H9 (cell line): ENCODE results near the gene CNOT10. TPM values are rescaled to one million over a fixed set of nuclear protein-coding genes. Genes with fewer than 3 reads are reported as not detected.

Source experiments
- DNase-seq: peaks from one replicate; pipeline ENCODE4 v3.0.0-alpha.2; 2017
- H2AFZ ChIP-seq: one replicate; pipeline ENCODE4 v1.6.1; 2013; ENCODE audit warnings: mild to moderate bottlenecking, low read length, control low read depth, moderate library complexity
- H2AK5ac ChIP-seq: 2 replicates; pipeline ENCODE4 v1.6.1; 2013; ENCODE audit warnings: low read length, control low read depth, mixed read lengths; ENCODE audit not compliant: insufficient read length
- H2BK120ac ChIP-seq: one replicate; pipeline ENCODE4 v1.6.1; 2013; ENCODE audit warnings: low read depth, mild to moderate bottlenecking, low read length, control low read depth, inconsistent platforms; ENCODE audit not compliant: poor library complexity, severe bottlenecking
- H2BK12ac ChIP-seq: 2 replicates; pipeline ENCODE4 v1.6.1; 2013; ENCODE audit warnings: low read length, control low read depth, mixed read lengths, low read depth; ENCODE audit not compliant: insufficient read length
- H2BK15ac ChIP-seq: 2 replicates; pipeline ENCODE4 v1.6.1; 2013; ENCODE audit warnings: low read depth, low read length, control low read depth
- H2BK20ac ChIP-seq: one replicate; pipeline ENCODE4 v1.6.1; 2013; ENCODE audit warnings: low read depth, mild to moderate bottlenecking, low read length, control low read depth, inconsistent platforms; ENCODE audit not compliant: poor library complexity, severe bottlenecking
- H2BK5ac ChIP-seq: 2 replicates; pipeline ENCODE4 v1.6.1; 2013; ENCODE audit warnings: low read length, control low read depth, mixed read lengths; ENCODE audit not compliant: insufficient read length
- H3K14ac ChIP-seq: 2 replicates; pipeline ENCODE4 v1.6.1; 2013; ENCODE audit warnings: low read length, control low read depth; ENCODE audit not compliant: insufficient read depth
- H3K18ac ChIP-seq: 2 replicates; pipeline ENCODE4 v1.6.1; 2013; ENCODE audit warnings: low read depth, mild to moderate bottlenecking, mixed read lengths, low read length, control low read depth; ENCODE audit not compliant: insufficient read length
- H3K23ac ChIP-seq: 2 replicates; pipeline ENCODE4 v1.6.1; 2013; ENCODE audit warnings: low read length, control low read depth, mixed read lengths, low read depth; ENCODE audit not compliant: insufficient read length
- H3K23me2 ChIP-seq: 2 replicates; pipeline ENCODE4 v1.6.1; 2013; ENCODE audit warnings: low read depth, mild to moderate bottlenecking, mixed read lengths, low read length, control low read depth; ENCODE audit not compliant: insufficient read length, poor library complexity, severe bottlenecking
- H3K27ac ChIP-seq: 2 replicates; pipeline ENCODE4 v1.5.1; 2013; ENCODE audit warnings: low read length, control low read depth, mixed read lengths, low read depth; ENCODE audit not compliant: insufficient read length
- H3K27me3 ChIP-seq: 2 replicates; pipeline ENCODE4 v1.6.1; 2013; ENCODE audit warnings: low read length, control low read depth, inconsistent platforms; ENCODE audit not compliant: insufficient read depth
- H3K4ac ChIP-seq: 2 replicates; pipeline ENCODE4 v1.6.1; 2013; ENCODE audit warnings: low read depth, mild to moderate bottlenecking, control low read depth, inconsistent platforms, low read length, moderate library complexity
- H3K4me1 ChIP-seq: 2 replicates; pipeline ENCODE4 v1.6.1; 2013; ENCODE audit warnings: low read length, control low read depth, inconsistent platforms; ENCODE audit not compliant: insufficient read depth
- H3K4me2 ChIP-seq: 2 replicates; pipeline ENCODE4 v1.6.1; 2013; ENCODE audit warnings: low read length, control low read depth, mixed read lengths; ENCODE audit not compliant: insufficient read length, insufficient read depth
- H3K56ac ChIP-seq: 2 replicates; pipeline ENCODE4 v1.6.1; 2013; ENCODE audit warnings: low read depth, mild to moderate bottlenecking, mixed read lengths, low read length, control low read depth; ENCODE audit not compliant: insufficient read length
- H3K79me1 ChIP-seq: 2 replicates; pipeline ENCODE4 v1.6.1; 2013; ENCODE audit warnings: low read depth, mild to moderate bottlenecking, moderate library complexity, low read length, control low read depth, inconsistent platforms; ENCODE audit not compliant: insufficient read depth, poor library complexity, severe bottlenecking
- H3K79me2 ChIP-seq: 2 replicates; pipeline ENCODE4 v1.6.1; 2013; ENCODE audit warnings: low read length, control low read depth, inconsistent platforms; ENCODE audit not compliant: insufficient read depth
- H3K9ac ChIP-seq: 2 replicates; pipeline ENCODE4 v1.6.1; 2013; ENCODE audit warnings: low read length, control low read depth, mixed read lengths; ENCODE audit not compliant: insufficient read length; ENCODE audit errors: extremely low read depth
- H3K9me3 ChIP-seq: one replicate; pipeline ENCODE4 v1.6.1; 2013; ENCODE audit warnings: low read depth, low read length, inconsistent platforms; ENCODE audit not compliant: control insufficient read depth
- H3T11ph ChIP-seq: one replicate; pipeline ENCODE4 v1.6.1; 2013; ENCODE audit warnings: mild to moderate bottlenecking, low read length, control low read depth, inconsistent platforms
- H4K20me1 ChIP-seq: one replicate; pipeline ENCODE4 v1.6.1; 2013; ENCODE audit not compliant: control insufficient read depth, insufficient read length, insufficient read depth
- H4K5ac ChIP-seq: 2 replicates; pipeline ENCODE4 v1.6.1; 2013; ENCODE audit warnings: low read depth, mild to moderate bottlenecking, mixed read lengths, low read length, control low read depth; ENCODE audit not compliant: insufficient read length
- H4K8ac ChIP-seq: replicated peaks from 2 replicates; pipeline ENCODE4 v1.6.1; 2013; ENCODE audit warnings: low read length, control low read depth, mixed read lengths, low read depth; ENCODE audit not compliant: insufficient read length
- H4K91ac ChIP-seq: 2 replicates; pipeline ENCODE4 v1.6.1; 2013; ENCODE audit warnings: low read depth, mild to moderate bottlenecking, moderate library complexity, mixed read lengths, low read length, control low read depth; ENCODE audit not compliant: insufficient read length
- H3K27ac Mint-ChIP-seq, 3 experiments: 2 replicates in 2 of 3; 3 replicates in 1 of 3; pipeline ENCODE4 v1.8.0; 2020 to 2021; ENCODE audit warnings: mixed read lengths in 3 of 3, mild to moderate bottlenecking in 1 of 3, moderate library complexity in 1 of 3
- H3K27me3 Mint-ChIP-seq: 2 replicates; pipeline ENCODE4 v1.8.0; 2021; ENCODE audit warnings: low read depth, mild to moderate bottlenecking, moderate library complexity, mixed read lengths
- H3K36me3 Mint-ChIP-seq, 3 experiments: 2 replicates in 2 of 3; 3 replicates in 1 of 3; pipeline ENCODE4 v1.8.0; 2020 to 2021; ENCODE audit warnings: low read depth in 3 of 3, mixed read lengths in 3 of 3; ENCODE audit not compliant: insufficient read depth in 1 of 3
- H3K4me1 Mint-ChIP-seq, 2 experiments: 2 replicates each; pipeline ENCODE4 v1.8.0; 2020; ENCODE audit warnings: mixed read lengths in 2 of 2
- H3K4me3 Mint-ChIP-seq, 2 experiments: 2 replicates in 1 of 2; 3 replicates in 1 of 2; pipeline ENCODE4 v1.8.0; 2020 to 2021; ENCODE audit warnings: mild to moderate bottlenecking in 2 of 2, mixed read lengths in 2 of 2, moderate library complexity in 1 of 2
- H3K9me3 Mint-ChIP-seq, 2 experiments: 2 replicates in 1 of 2; 3 replicates in 1 of 2; pipeline ENCODE4 v1.8.0; 2020; ENCODE audit warnings: mild to moderate bottlenecking in 2 of 2, mixed read lengths in 2 of 2, moderate library complexity in 1 of 2
- CTCF ChIP-seq: fragments of 200-600 bp; sonication (generic); conservative IDR thresholded peaks from 3 replicates; pipeline ENCODE4 v1.8.0; 2021; ENCODE audit warnings: antibody characterized with exemption, mild to moderate bottlenecking
- WGBS: extraction: QIAGEN DNeasy Blood & Tissue Kit; methylation state at CpG from one replicate; pipeline ENCODE4 v1.1.7; 2013; ENCODE audit warnings: missing lambda C conversion rate, low lambda C conversion rate, mixed read lengths; ENCODE audit not compliant: insufficient read length; ENCODE audit errors: extremely low coverage; 5-methylcytosine and 5-hydroxymethylcytosine counted together
- total RNA-seq: library from RNA; stranded (reverse); gene quantifications from 2 replicates; pipeline ENCODE4 v1.2.1, GENCODE V29; 2021

CNOT10 gene
- total RNA-seq, 1 experiment from 2014 or later: 55.4 TPM

- Histone ChIP-seq H3K27ac (no peak overlapping the region), H3K23me2 (peaks cover 25% of the 10 kb centered on the region), H3K79me1 (no peaks in the 10 kb centered on the region), H2BK120ac (no peak overlapping the region), H3K9ac (peak overlapping the region; percentile 94), H3K9me3 (no peaks in the 10 kb centered on the region), H4K91ac (no peak overlapping the region), H2BK12ac (no peak overlapping the region), H2AFZ (no peak overlapping the region), H4K8ac (no peak overlapping the region), H4K20me1 (no peaks in the 10 kb centered on the region), H3K79me2 (peaks cover 83% of the 10 kb centered on the region), H3K27me3 (no peaks in the 10 kb centered on the region), H3K56ac (no peak overlapping the region), H3K4me1 (peaks cover 6% of the 10 kb centered on the region), H2BK15ac (no peak overlapping the region), H3K4ac (no peak overlapping the region), H3K18ac (peak overlapping the region; percentile 0), H2AK5ac (no peak overlapping the region), H2BK5ac (no peak overlapping the region), H4K5ac (no peak overlapping the region), H3K4me2 (peak overlapping the region; percentile 93), H3K14ac (peak overlapping the region; percentile 33), H3T11ph (no peak overlapping the region), H2BK20ac (no peak overlapping the region), H3K23ac (no peak overlapping the region)
- peak overlapping the region; percentile 98 to 99 (median 98) for H3K27ac Mint-ChIP-seq
- peaks cover 59 to 71% (median 67%) of the 10 kb centered on the region in 3 experiments for H3K36me3 Mint-ChIP-seq
- H3K27me3 Mint-ChIP-seq: peaks cover 3% of the 10 kb centered on the region; the same call in 1 of the 2 replicates
- peak overlapping the region; percentile 96 to 100 for H3K4me3 Mint-ChIP-seq
- no peak for TF ChIP-seq CTCF
- peaks cover 10 to 17% of the 10 kb centered on the region in 2 experiments; a peak in 4 of 5 replicates for H3K9me3 Mint-ChIP-seq
- no peak for DNase-seq
- H3K4me1 Mint-ChIP-seq: peaks cover 45 to 46% of the 10 kb centered on the region in 2 experiments
- no CpG with 5 or more reads among the region's 41 CpGs for WGBS
These were observed 134.8 kb downstream of the CNOT10 start for GRCh38 chr3:32819551-32820348.
